Uterus (tissue), 4 donors: ENCODE results near the gene DLG5. TPM values are rescaled to one million over a fixed set of nuclear protein-coding genes. Genes with fewer than 3 reads are reported as not detected.

Source experiments
- DNase-seq, 2 donors: peaks; one replicate each; pipeline ENCODE4 v3.0.0-alpha.2; 2019 to 2020
- H3K27ac ChIP-seq, 2 donors: fragments of 200-600 bp; sonication (generic); 1 replicate in 1 of 2; 2 replicates in 1 of 2; pipeline ENCODE4 v1.5.1; 2016 to 2018
- H3K27me3 ChIP-seq, 2 donors: fragments of 200-600 bp; sonication (generic); one replicate each; pipeline ENCODE4 v1.5.1; 2018 to 2019; ENCODE audit warnings: control low read depth in 1 of 2
- H3K36me3 ChIP-seq, 2 donors: fragments of 200-600 bp; sonication (generic); one replicate each; pipeline ENCODE4 v1.5.1; 2019; ENCODE audit warnings: control low read depth in 1 of 2
- H3K4me1 ChIP-seq, 2 donors: fragments of 200-600 bp; sonication (generic); one replicate each; pipeline ENCODE4 v1.5.1; 2018 to 2019; ENCODE audit warnings: control low read depth in 1 of 2
- H3K4me3 ChIP-seq, 2 donors: fragments of 200-600 bp; sonication (generic); 1 replicate in 1 of 2; 2 replicates in 1 of 2; pipeline ENCODE4 v1.5.1; 2018 to 2019; ENCODE audit warnings: mild to moderate bottlenecking in 1 of 2
- H3K9me3 ChIP-seq, 2 donors: fragments of 200-600 bp; sonication (generic); one replicate each; pipeline ENCODE4 v1.5.1; 2019; ENCODE audit warnings: control low read depth in 1 of 2
- POLR2A ChIP-seq, 2 donors: fragments of 450-650 bp; IDR thresholded peaks; one replicate each; pipeline ENCODE4 v1.6.1; 2016; ENCODE audit warnings: antibody characterized with exemption in 2 of 2, mild to moderate bottlenecking in 1 of 2, moderate library complexity in 1 of 2
- intact Hi-C: fragments of 100-400 bp; cut with DNase I; formaldehyde crosslinking; loops from one replicate; pipeline ENCODE4 v1.15.1; 2023; ENCODE audit warnings: low total_unique reads
- total RNA-seq, 4 donors: library from RNA; depleted of rRNA in 3 of 4; stranded (reverse); fragments of >200 nt in 3 of 4; gene quantifications; one replicate each; pipeline versions ENCODE4 v1.1.0 to v1.2.4, GENCODE V29; 2014 to 2023
- TF ChIP-seq, protein P1 (sequence below), 4 experiments: fragments of 200-600 bp in 2 of 4; fragments of 450-650 bp in 2 of 4; sonication (generic) in 2 of 4; IDR thresholded peaks; one replicate each; pipeline ENCODE4 v1.5.1; 2016 to 2019; ENCODE audit warnings: antibody characterized with exemption in 4 of 4, mild to moderate bottlenecking in 2 of 4, moderate library complexity in 1 of 4
- donor health status: DM: yes; HTN: yes; CAD: no.

Gene DLG5
- total RNA-seq, 4 donors from 2014 or later = 27.1 to 72.6 (median 46.5) TPM

- no peak for DNase-seq
- no peak for TF ChIP-seq POLR2A (IDR thresholded peaks at IDR 0.05)
- TF ChIP-seq, protein P1, sequence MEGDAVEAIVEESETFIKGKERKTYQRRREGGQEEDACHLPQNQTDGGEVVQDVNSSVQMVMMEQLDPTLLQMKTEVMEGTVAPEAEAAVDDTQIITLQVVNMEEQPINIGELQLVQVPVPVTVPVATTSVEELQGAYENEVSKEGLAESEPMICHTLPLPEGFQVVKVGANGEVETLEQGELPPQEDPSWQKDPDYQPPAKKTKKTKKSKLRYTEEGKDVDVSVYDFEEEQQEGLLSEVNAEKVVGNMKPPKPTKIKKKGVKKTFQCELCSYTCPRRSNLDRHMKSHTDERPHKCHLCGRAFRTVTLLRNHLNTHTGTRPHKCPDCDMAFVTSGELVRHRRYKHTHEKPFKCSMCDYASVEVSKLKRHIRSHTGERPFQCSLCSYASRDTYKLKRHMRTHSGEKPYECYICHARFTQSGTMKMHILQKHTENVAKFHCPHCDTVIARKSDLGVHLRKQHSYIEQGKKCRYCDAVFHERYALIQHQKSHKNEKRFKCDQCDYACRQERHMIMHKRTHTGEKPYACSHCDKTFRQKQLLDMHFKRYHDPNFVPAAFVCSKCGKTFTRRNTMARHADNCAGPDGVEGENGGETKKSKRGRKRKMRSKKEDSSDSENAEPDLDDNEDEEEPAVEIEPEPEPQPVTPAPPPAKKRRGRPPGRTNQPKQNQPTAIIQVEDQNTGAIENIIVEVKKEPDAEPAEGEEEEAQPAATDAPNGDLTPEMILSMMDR (IDR thresholded peaks at IDR 0.05) = no peak
- peaks cover 0 to 3% of the 10 kb centered on the region in 2 donors for H3K4me1 ChIP-seq
- H3K36me3 ChIP-seq = no peaks in the 10 kb centered on the region
- H3K9me3 ChIP-seq = no peaks in the 10 kb centered on the region
- intact Hi-C loops = no loop called here
- H3K27me3 ChIP-seq = no peaks in the 10 kb centered on the region
- H3K27ac ChIP-seq = no peak overlapping the region
- no peak overlapping the region for H3K4me3 ChIP-seq
Measured at GRCh38 chr10:77905086-77905748, 21.3 kb downstream of the DLG5 start.

GRCh38 chr10:77904100-77904840, 22.3 kb downstream of the DLG5 start:
- intact Hi-C loops = no loop called here
- H3K27ac ChIP-seq = no peak overlapping the region

GRCh38 chr10:77902159-77902558, 24.4 kb downstream of the DLG5 start:
- Histone ChIP-seq H3K4me3 (no peak overlapping the region), H3K4me1 (peaks cover 4 to 13% of the 10 kb centered on the region in 2 donors), H3K27me3 (no peaks in the 10 kb centered on the region), H3K27ac (no peak overlapping the region), H3K9me3 (no peaks in the 10 kb centered on the region), H3K36me3 (no peaks in the 10 kb centered on the region)
- no peak for DNase-seq
- no peak for TF ChIP-seq POLR2A (IDR thresholded peaks at IDR 0.05)
- TF ChIP-seq, protein P1 (IDR thresholded peaks at IDR 0.05) = no peak
- intact Hi-C loops = no loop called here

More at GRCh38 chr10:77904100-77904840, 22.3 kb downstream of the DLG5 start:
- TF ChIP-seq, protein P1 (IDR thresholded peaks at IDR 0.05) = no peak
- no peak for TF ChIP-seq POLR2A (IDR thresholded peaks at IDR 0.05)
- H3K36me3 ChIP-seq = no peaks in the 10 kb centered on the region
- peaks cover 3 to 4% of the 10 kb centered on the region in 2 donors for H3K4me1 ChIP-seq
- H3K27me3 ChIP-seq = no peaks in the 10 kb centered on the region
- H3K9me3 ChIP-seq = no peaks in the 10 kb centered on the region
- no peak for DNase-seq
- H3K4me3 ChIP-seq = no peak overlapping the region

DNA sequence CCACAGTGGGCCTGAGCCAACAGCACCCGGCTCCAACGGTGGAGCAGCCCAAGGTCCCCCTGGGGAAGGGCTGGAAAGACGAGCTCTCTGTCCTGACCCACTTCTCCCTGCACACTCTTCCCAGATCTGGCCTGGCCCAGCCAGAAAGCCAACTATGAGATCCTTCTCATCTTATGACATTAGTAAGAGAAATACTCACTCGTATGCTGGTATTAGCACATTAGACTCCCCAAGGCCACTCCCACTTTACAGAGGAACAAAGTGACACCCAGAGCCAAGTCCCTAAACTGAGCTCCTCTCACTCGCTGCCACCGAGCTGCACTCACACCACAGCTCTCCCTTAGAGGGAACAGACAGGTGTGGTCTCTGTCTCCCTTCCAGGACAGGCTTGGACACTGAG, 24.8 kb downstream of the DLG5 start:
- Histone ChIP-seq H3K36me3 (no peaks in the 10 kb centered on the region), H3K27ac (no peak overlapping the region), H3K9me3 (no peaks in the 10 kb centered on the region), H3K27me3 (no peaks in the 10 kb centered on the region), H3K4me3 (no peak overlapping the region), H3K4me1 (peaks cover 4 to 13% of the 10 kb centered on the region in 2 donors)
- no peak for TF ChIP-seq POLR2A (IDR thresholded peaks at IDR 0.05)
- TF ChIP-seq, protein P1 (IDR thresholded peaks at IDR 0.05) = no peak
- intact Hi-C loops = no loop called here
- DNase-seq = no peak

- Histone ChIP-seq H3K4me1 (peaks cover 4 to 15% of the 10 kb centered on the region in 2 donors), H3K4me3 (no peak overlapping the region), H3K36me3 (no peaks in the 10 kb centered on the region), H3K27me3 (no peaks in the 10 kb centered on the region), H3K27ac (no peak overlapping the region), H3K9me3 (no peaks in the 10 kb centered on the region)
- no peak for DNase-seq
- TF ChIP-seq, protein P1 (IDR thresholded peaks at IDR 0.05) = no peak
- TF ChIP-seq POLR2A (IDR thresholded peaks at IDR 0.05) = no peak
- intact Hi-C loops = no loop called here
Measured at GRCh38 chr10:77899690-77900089, 26.9 kb downstream of the DLG5 start.
